NCI-H748 (cell line): ENCODE measurements around the gene LTA4H.
A peak's percentile ranks its signal among the peaks of the same experiment; 100 is the strongest.

ENCODE experiments used
- DNase-seq: peaks from one replicate; lab custom pipeline; 2025; ENCODE audit not compliant: unreplicated experiment; lab: John Stamatoyannopoulos, UW

LTA4H gene

GRCh38 chr12:95962222-95962621, 73.2 kb downstream of the LTA4H start:
- peak; percentile 91 for DNase-seq

GRCh38 chr12:95960241-95960640, 75.1 kb downstream of the LTA4H start:
- DNase-seq, result no peak

GRCh38 chr12:95959107-95959506, 76.3 kb downstream of the LTA4H start:
- DNase-seq, result peak; percentile 53

GRCh38 chr12:95956557-95957145, 78.7 kb downstream of the LTA4H start:
- no peak for DNase-seq

GRCh38 chr12:95955549-95956159, 79.7 kb downstream of the LTA4H start:
- DNase-seq, result no peak

GRCh38 chr12:95953000-95953399, 82.4 kb downstream of the LTA4H start:
- DNase-seq, result peak; percentile 17

GRCh38 chr12:95951515-95951914, 83.9 kb downstream of the LTA4H start:
- peak; percentile 70 for DNase-seq
